Measurements from ENCODE around the gene MXD4.
"Not testable (repeated sequence)": the region's sequence is repeated elsewhere in the genome, so short reads cannot be mapped to it uniquely, and the experiment has no call there.

MXD4 gene

DNA sequence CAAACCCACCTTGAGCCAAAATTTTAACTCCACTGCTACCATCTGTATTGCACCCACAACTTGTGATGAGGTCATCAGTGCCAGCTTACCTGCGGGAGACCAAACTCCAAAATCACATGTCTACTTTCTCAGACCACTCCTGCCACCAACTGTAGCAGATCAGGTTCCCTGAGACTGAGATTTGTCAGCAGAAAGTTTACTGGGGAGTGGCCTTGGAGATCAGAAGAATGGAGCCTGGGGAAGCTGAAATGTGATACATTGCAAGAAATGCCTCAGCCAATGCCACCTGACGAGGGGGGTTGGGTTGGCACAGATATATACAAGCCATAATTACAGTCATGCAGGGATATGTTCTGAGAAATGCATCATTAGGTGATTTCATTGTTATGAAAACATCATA, 39.1 kb downstream of the MXD4 start:
- H3K36me3 ChIP-seq (ENCODE audit: control insufficient read depth, insufficient read depth, low read length) = peaks cover 6% of the 10 kb centered on the region
- no peaks in the 10 kb centered on the region for H3K27me3 ChIP-seq (ENCODE audit: control insufficient read depth, insufficient read depth, low read length)
- no peak overlapping the region for H3K9ac ChIP-seq (ENCODE audit: low read length)
- H3K4me1 ChIP-seq (ENCODE audit: control insufficient read depth, insufficient read depth, low read length) = no peaks in the 10 kb centered on the region
- H3K4me3 ChIP-seq (ENCODE audit: low read length) = no peak overlapping the region
- no peak overlapping the region for H3K27ac ChIP-seq (ENCODE audit: low read depth, low read length)

GRCh38 chr4:2221378-2221777, 40.5 kb downstream of the MXD4 start:
- not testable (repeated sequence) for H3K27ac ChIP-seq (ENCODE audit: low read depth, low read length); H3K27me3 ChIP-seq (ENCODE audit: control insufficient read depth, insufficient read depth, low read length); H3K4me3 ChIP-seq (ENCODE audit: low read length); H3K4me1 ChIP-seq (ENCODE audit: control insufficient read depth, insufficient read depth, low read length); H3K36me3 ChIP-seq (ENCODE audit: control insufficient read depth, insufficient read depth, low read length); H3K9ac ChIP-seq (ENCODE audit: low read length)

GRCh38 chr4:2220016-2220630, 41.8 kb downstream of the MXD4 start:
- Histone ChIP-seq H3K27me3 (ENCODE audit: control insufficient read depth, insufficient read depth, low read length) (no peaks in the 10 kb centered on the region), H3K36me3 (ENCODE audit: control insufficient read depth, insufficient read depth, low read length) (no peaks in the 10 kb centered on the region), H3K4me1 (ENCODE audit: control insufficient read depth, insufficient read depth, low read length) (no peaks in the 10 kb centered on the region), H3K4me3 (ENCODE audit: low read length) (no peak overlapping the region), H3K9ac (ENCODE audit: low read length) (no peak overlapping the region), H3K27ac (ENCODE audit: low read depth, low read length) (no peak overlapping the region)

DNA sequence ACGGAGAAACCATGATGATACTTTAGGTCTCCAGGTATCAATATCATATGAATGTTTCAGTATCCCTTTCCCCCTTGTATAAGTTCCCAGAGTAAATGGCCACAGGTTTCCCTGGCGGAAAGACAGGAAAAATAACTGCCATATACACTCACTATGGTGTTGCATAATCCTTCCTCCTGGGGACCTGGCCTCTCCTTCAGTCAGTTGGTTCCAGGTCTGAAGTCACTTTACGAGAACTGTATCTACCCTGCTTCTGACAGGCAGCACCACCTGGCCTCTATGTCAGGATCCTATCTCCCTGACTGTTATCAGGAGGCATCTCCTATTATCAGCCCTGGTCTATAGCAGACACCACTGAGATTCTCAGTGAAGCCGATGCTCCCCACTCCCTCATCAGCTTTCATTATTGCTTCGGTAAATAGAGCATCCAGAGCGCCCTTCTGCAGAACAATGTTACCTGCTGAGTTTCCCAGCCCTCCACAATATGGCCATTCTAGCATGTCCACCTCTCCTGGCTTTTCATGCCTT, 42.6 kb downstream of the MXD4 start:
- no peak overlapping the region for H3K9ac ChIP-seq (ENCODE audit: low read length)
- no peak overlapping the region for H3K4me3 ChIP-seq (ENCODE audit: low read length)

GRCh38 chr4:2218436-2218835, 43.5 kb downstream of the MXD4 start:
- no peaks in the 10 kb centered on the region for H3K27me3 ChIP-seq (ENCODE audit: control insufficient read depth, insufficient read depth, low read length)
- no peak overlapping the region for H3K9ac ChIP-seq (ENCODE audit: low read length)
- no peaks in the 10 kb centered on the region for H3K4me1 ChIP-seq (ENCODE audit: control insufficient read depth, insufficient read depth, low read length)
- no peak overlapping the region for H3K27ac ChIP-seq (ENCODE audit: low read depth, low read length)
- no peak overlapping the region for H3K4me3 ChIP-seq (ENCODE audit: low read length)
- no peaks in the 10 kb centered on the region for H3K36me3 ChIP-seq (ENCODE audit: control insufficient read depth, insufficient read depth, low read length)

More for the DNA sequence above, 42.6 kb downstream of the MXD4 start:
- Histone ChIP-seq H3K4me1 (ENCODE audit: control insufficient read depth, insufficient read depth, low read length) (no peaks in the 10 kb centered on the region), H3K36me3 (ENCODE audit: control insufficient read depth, insufficient read depth, low read length) (no peaks in the 10 kb centered on the region), H3K27me3 (ENCODE audit: control insufficient read depth, insufficient read depth, low read length) (no peaks in the 10 kb centered on the region), H3K27ac (ENCODE audit: low read depth, low read length) (no peak overlapping the region)

GRCh38 chr4:2217726-2218125, 44.2 kb downstream of the MXD4 start:
- Histone ChIP-seq H3K36me3 (ENCODE audit: control insufficient read depth, insufficient read depth, low read length) (no peaks in the 10 kb centered on the region), H3K27ac (ENCODE audit: low read depth, low read length) (no peak overlapping the region), H3K4me3 (ENCODE audit: low read length) (no peak overlapping the region), H3K27me3 (ENCODE audit: control insufficient read depth, insufficient read depth, low read length) (no peaks in the 10 kb centered on the region), H3K4me1 (ENCODE audit: control insufficient read depth, insufficient read depth, low read length) (no peaks in the 10 kb centered on the region), H3K9ac (ENCODE audit: low read length) (no peak overlapping the region)

- Histone ChIP-seq H3K4me1 (ENCODE audit: control insufficient read depth, insufficient read depth, low read length) (no peaks in the 10 kb centered on the region), H3K9ac (ENCODE audit: low read length) (no peak overlapping the region), H3K27me3 (ENCODE audit: control insufficient read depth, insufficient read depth, low read length) (no peaks in the 10 kb centered on the region), H3K36me3 (ENCODE audit: control insufficient read depth, insufficient read depth, low read length) (no peaks in the 10 kb centered on the region), H3K4me3 (ENCODE audit: low read length) (no peak overlapping the region), H3K27ac (ENCODE audit: low read depth, low read length) (no peak overlapping the region)
Observed at GRCh38 chr4:2212831-2213230, 49.1 kb downstream of the MXD4 start.

DNA sequence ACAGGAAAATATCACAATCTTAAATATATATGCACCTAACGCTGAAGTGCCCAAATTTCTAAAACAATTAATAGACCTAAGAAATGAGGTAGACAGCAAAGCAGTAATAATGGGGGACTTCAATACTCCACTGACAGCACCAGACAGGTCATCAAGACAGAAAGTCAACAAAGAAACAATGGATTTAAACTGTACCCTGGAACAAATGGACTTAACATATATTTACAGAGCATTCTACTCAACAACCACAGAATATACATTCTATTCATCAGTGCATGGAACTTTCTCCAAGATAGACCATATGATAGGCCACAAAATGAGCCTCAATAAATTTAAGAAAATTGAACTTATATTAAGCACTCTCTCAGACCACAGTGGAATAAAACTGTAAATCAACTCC, 59.1 kb downstream of the MXD4 start:
- not testable (repeated sequence) for H3K4me1 ChIP-seq (ENCODE audit: control insufficient read depth, insufficient read depth, low read length); H3K4me3 ChIP-seq (ENCODE audit: low read length); H3K36me3 ChIP-seq (ENCODE audit: control insufficient read depth, insufficient read depth, low read length); H3K27me3 ChIP-seq (ENCODE audit: control insufficient read depth, insufficient read depth, low read length); H3K9ac ChIP-seq (ENCODE audit: low read length); H3K27ac ChIP-seq (ENCODE audit: low read depth, low read length)

Measured in rectal smooth muscle tissue (tissue), 1 donor.